ENCODE measurements around the gene B2M. TPM values are rescaled to one million over a fixed set of nuclear protein-coding genes. Genes with fewer than 3 reads are reported as not detected.

Gene B2M
- total RNA-seq, 1 experiment from 2014 or later = 81.0 TPM

DNA sequence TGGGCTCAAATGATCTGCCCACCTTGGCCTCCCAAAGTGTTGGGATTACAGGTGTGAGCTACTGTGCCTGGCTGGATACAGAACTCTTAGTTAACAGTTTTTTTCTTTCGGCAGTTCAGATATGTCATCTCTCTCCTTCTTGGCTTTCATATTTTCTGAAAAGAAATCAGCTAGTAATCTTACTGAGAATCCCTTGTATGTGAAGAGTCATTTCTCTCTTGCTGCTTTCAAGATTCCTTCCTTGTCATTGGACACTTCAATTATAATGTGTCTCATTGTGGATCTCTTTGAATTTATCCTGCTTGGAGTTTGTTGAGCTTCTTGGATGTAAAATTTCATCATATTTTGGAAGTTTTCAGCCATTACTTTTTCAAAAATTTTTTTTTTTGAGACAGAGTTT, 42.0 kb downstream of the B2M start:
- H3K23ac ChIP-seq (ENCODE audit: insufficient read length, low read depth, low read length) = no peak overlapping the region
- no peak overlapping the region for H3K4me2 ChIP-seq (ENCODE audit: insufficient read depth, insufficient read length, low read length)
- no peak overlapping the region for H3K4ac ChIP-seq (ENCODE audit: low read depth, low read length)
- H3K79me1 ChIP-seq (ENCODE audit: insufficient read depth, low read depth, low read length, poor library complexity, severe bottlenecking) = no peaks in the 10 kb centered on the region
- H3K56ac ChIP-seq (ENCODE audit: insufficient read length, low read depth, low read length) = no peak overlapping the region
- no peak overlapping the region for H3K27ac ChIP-seq (ENCODE audit: insufficient read length, low read depth, low read length)
- H4K5ac ChIP-seq (ENCODE audit: insufficient read length, low read depth, low read length) = no peak overlapping the region
- no peaks in the 10 kb centered on the region for H3K4me1 Mint-ChIP-seq
- no peak overlapping the region for H3K27ac Mint-ChIP-seq
- peaks cover 30 to 35% of the 10 kb centered on the region in 2 experiments for H3K9me3 Mint-ChIP-seq
- no peak overlapping the region for H2BK15ac ChIP-seq (ENCODE audit: low read depth, low read length)
- H3K9ac ChIP-seq (ENCODE audit: extremely low read depth, insufficient read length, low read length) = no peak overlapping the region
- 0 out of 7 replicates have a peak, but pooled peaks cover 0 to 1% (median 0%) of the 10 kb centered on the region in 3 experiments for H3K36me3 Mint-ChIP-seq (ENCODE audit: insufficient read depth in 1 of 3, low read depth in 3 of 3)
- peaks cover 7% of the 10 kb centered on the region for H3K27me3 Mint-ChIP-seq (ENCODE audit: low read depth)
- H2BK120ac ChIP-seq (ENCODE audit: low read depth, low read length, poor library complexity, severe bottlenecking) = no peak overlapping the region
- no peaks in the 10 kb centered on the region for H3K79me2 ChIP-seq (ENCODE audit: insufficient read depth, low read length)
- no peak overlapping the region for H3K14ac ChIP-seq (ENCODE audit: insufficient read depth, low read length)
- no peak overlapping the region for H4K8ac ChIP-seq (replicated peaks; ENCODE audit: insufficient read length, low read depth, low read length)
- TF ChIP-seq CTCF (conservative IDR thresholded peaks at IDR 0.05) = no peak
- H3K18ac ChIP-seq (ENCODE audit: insufficient read length, low read depth, low read length) = no peak overlapping the region
- no peak overlapping the region for H3T11ph ChIP-seq (ENCODE audit: low read length)
- no peaks in the 10 kb centered on the region for H3K4me1 ChIP-seq (ENCODE audit: insufficient read depth, low read length)
- no peak for DNase-seq
- H4K20me1 ChIP-seq (ENCODE audit: control insufficient read depth, insufficient read depth, insufficient read length) = no peaks in the 10 kb centered on the region
- no peak overlapping the region for H2AK5ac ChIP-seq (ENCODE audit: insufficient read length, low read length)
- no peaks in the 10 kb centered on the region for H3K27me3 ChIP-seq (ENCODE audit: insufficient read depth, low read length)
- no peak overlapping the region for H2BK5ac ChIP-seq (ENCODE audit: insufficient read length, low read length)
- no peak overlapping the region for H2AFZ ChIP-seq (ENCODE audit: low read length)
- no peaks in the 10 kb centered on the region for H3K9me3 ChIP-seq (ENCODE audit: control insufficient read depth, low read depth, low read length)
- no CpG with 5 or more reads among the region's 1 CpG for WGBS (ENCODE audit: extremely low coverage, insufficient read length, low lambda C conversion rate)
- H4K91ac ChIP-seq (ENCODE audit: insufficient read length, low read depth, low read length) = no peak overlapping the region
- H2BK12ac ChIP-seq (ENCODE audit: insufficient read length, low read depth, low read length) = no peak overlapping the region
- H2BK20ac ChIP-seq (ENCODE audit: low read depth, low read length, poor library complexity, severe bottlenecking) = no peak overlapping the region
- no peaks in the 10 kb centered on the region for H3K23me2 ChIP-seq (ENCODE audit: insufficient read length, low read depth, low read length, poor library complexity, severe bottlenecking)
- H3K4me3 Mint-ChIP-seq = no peak overlapping the region
